A673 (cell line): ENCODE results near the gene ERLEC1.

ENCODE experiments used
- CTCF ChIP-seq: fragments of 300-800, 200-600 bp; sonication (generic); conservative IDR thresholded peaks from 2 replicates; pipeline ENCODE4 v1.5.1; 2017; ENCODE audit warnings: low read depth, mild to moderate bottlenecking, antibody characterized with exemption, low read length, moderate library complexity, mixed read lengths
- EZH2 ChIP-seq: fragments of 200-600 bp; sonication (generic); IDR thresholded peaks from 2 replicates; pipeline ENCODE4 v1.6.1; 2017; ENCODE audit warnings: borderline replicate concordance, low read depth, mild to moderate bottlenecking, mixed read lengths, antibody characterized with exemption, low read length; ENCODE audit not compliant: poor library complexity, severe bottlenecking

GRCh38 chr2:53813151-53813550, 26.3 kb downstream of the ERLEC1 start:
- TF ChIP-seq CTCF (no peak), EZH2 (no peak)
